Brain microvascular endothelial cell (primary cell): ENCODE measurements around the gene C5.

ENCODE experiments used
- DNase-seq: peaks from one replicate; pipeline ENCODE4 v3.0.0-alpha.2; 2020
- H3K27ac ChIP-seq: fragments of 250-450 bp; sonication (Bioruptor Pico); 2 replicates; pipeline ENCODE4 v1.5.1; 2020; ENCODE audit warnings: mild to moderate bottlenecking, moderate library complexity
- H3K27me3 ChIP-seq: fragments of 250-450 bp; sonication (Bioruptor Pico); replicated peaks from 2 replicates; pipeline ENCODE4 v1.5.1; 2020; ENCODE audit warnings: mild to moderate bottlenecking
- H3K36me3 ChIP-seq: fragments of 250-450 bp; sonication (Bioruptor Pico); replicated peaks from 2 replicates; pipeline ENCODE4 v1.5.1; 2020; ENCODE audit warnings: mild to moderate bottlenecking
- H3K4me3 ChIP-seq: 2 replicates; pipeline ENCODE4 v1.5.1; 2011; ENCODE audit warnings: low read depth, mild to moderate bottlenecking, control low read depth, low read length, moderate library complexity
- in situ Hi-C: cut with HindIII; loops from 2 replicates; pipeline ENCODE4 v1.10.0; 2017; ENCODE audit warnings: low sequenced_read_pairs, low pct_ligation_motif_present
- TF ChIP-seq, protein P1 (sequence below): IDR thresholded peaks from 2 replicates; pipeline ENCODE4 v1.5.1; 2011; ENCODE audit warnings: low read depth, mild to moderate bottlenecking, moderate library complexity, low read length, control low read depth, inconsistent platforms; ENCODE audit errors: missing control alignments

The C5 gene

DNA sequence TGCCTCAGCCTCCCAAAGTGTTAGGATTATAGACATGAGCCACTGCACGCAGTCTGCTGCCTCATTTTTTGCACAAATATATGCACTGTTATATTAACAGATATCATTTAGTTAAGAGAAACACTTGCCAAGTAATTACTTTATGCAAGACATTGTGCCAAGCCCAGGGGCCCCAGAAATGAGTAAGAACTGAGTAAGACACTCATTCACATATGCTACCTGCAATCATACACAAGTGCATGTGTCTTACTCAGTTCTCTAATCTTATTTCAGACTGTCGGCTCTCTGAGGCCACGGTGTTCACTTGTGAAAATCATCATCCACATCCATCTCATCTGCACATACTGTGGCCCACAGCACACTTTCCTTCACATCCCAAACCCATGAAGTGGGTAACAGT is 139.4 kb downstream of the C5 start:
- H3K27me3 ChIP-seq = no peaks in the 10 kb centered on the region
- no peak for DNase-seq
- H3K4me3 ChIP-seq = no peak overlapping the region
- TF ChIP-seq, protein P1, sequence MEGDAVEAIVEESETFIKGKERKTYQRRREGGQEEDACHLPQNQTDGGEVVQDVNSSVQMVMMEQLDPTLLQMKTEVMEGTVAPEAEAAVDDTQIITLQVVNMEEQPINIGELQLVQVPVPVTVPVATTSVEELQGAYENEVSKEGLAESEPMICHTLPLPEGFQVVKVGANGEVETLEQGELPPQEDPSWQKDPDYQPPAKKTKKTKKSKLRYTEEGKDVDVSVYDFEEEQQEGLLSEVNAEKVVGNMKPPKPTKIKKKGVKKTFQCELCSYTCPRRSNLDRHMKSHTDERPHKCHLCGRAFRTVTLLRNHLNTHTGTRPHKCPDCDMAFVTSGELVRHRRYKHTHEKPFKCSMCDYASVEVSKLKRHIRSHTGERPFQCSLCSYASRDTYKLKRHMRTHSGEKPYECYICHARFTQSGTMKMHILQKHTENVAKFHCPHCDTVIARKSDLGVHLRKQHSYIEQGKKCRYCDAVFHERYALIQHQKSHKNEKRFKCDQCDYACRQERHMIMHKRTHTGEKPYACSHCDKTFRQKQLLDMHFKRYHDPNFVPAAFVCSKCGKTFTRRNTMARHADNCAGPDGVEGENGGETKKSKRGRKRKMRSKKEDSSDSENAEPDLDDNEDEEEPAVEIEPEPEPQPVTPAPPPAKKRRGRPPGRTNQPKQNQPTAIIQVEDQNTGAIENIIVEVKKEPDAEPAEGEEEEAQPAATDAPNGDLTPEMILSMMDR = no peak
- H3K27ac ChIP-seq = no peak overlapping the region
- H3K36me3 ChIP-seq = no peaks in the 10 kb centered on the region
- in situ Hi-C loops = no loop called here

DNA sequence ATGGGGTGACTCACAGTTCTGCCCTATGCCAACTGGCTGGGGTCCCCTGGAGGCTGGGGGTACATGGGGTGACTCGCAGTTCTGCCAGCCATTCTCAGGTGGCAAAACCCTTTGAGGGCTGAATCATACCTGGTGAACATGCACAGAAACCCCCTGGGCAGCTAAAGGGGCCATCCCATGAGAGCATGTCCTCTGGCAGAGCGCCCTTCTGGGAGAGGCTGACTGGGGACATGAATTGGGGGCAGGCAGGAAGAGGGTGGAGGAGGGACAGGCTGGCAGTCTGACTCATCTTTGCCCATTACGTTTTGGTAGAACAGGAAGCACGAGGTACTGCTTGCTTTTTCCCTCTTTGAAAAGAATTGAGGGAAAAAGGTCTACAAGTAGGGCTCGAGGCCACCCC is 140.2 kb downstream of the C5 start:
- DNase-seq = no peak
- in situ Hi-C loops = no loop called here
- TF ChIP-seq, protein P1 = no peak
- H3K36me3 ChIP-seq = no peaks in the 10 kb centered on the region
- H3K27ac ChIP-seq = no peak overlapping the region
- no peaks in the 10 kb centered on the region for H3K27me3 ChIP-seq
- no peak overlapping the region for H3K4me3 ChIP-seq

DNA sequence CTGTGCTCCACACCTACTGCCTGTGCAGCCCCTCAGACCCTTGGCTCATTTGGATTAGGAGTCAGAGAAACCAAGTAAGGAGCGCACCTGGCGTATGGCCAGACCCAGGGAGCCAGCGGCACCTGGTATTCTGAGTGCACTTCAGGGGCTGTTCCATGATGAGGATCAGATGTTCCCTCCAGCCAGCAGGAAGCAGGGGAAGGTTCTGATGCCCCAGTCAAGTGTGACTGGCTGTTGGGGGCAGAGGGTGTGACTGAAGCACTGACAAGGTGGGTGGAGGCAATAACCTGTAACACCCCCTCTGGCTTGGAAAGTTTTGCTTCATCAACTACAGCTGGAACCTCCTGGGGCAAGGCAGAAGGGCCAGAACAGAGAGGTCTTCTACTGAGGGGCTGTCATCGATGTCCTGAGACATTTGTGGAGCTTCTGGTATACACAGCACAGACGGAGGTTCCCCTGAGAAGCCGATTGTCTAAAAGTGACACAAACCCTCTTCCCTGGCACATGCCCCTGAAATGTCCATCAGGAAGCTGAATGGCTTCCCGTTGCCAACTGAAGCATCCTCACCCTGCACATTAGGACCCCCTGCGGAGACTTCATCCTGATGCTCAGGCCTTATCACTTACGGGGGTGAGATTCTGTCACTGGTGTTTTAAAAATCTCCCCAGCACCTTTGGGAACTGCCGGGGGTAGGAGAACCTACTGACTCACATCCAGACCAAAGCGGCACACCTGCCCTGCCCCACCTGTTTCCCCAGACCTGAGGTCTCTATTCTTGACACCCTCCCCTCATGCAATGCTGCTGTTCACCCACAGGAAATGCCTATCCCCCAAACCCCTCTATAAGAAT is 144.5 kb downstream of the C5 start:
- Histone ChIP-seq H3K4me3 (no peak overlapping the region), H3K36me3 (no peaks in the 10 kb centered on the region), H3K27me3 (no peaks in the 10 kb centered on the region), H3K27ac (no peak overlapping the region)
- TF ChIP-seq, protein P1 = no peak
- DNase-seq = no peak
- in situ Hi-C loops = no loop called here

DNA sequence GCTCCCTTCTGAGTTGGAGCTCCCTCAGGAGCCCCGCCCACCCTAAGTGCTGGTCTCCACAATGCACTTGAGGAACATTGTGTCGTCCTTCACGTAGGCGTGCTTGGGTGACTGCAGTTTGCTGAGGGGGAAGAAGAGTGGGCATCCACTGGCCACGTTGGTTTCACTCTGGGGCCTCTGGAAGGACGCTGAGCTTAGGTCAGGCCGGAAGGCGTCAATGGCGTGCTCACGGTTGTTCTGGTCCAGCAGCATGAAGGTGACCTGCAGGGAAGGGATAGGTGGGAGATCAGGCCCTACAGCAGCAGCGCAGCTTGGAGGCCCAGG is 145.1 kb downstream of the C5 start:
- DNase-seq = no peak
- H3K4me3 ChIP-seq = no peak overlapping the region
- in situ Hi-C loops = no loop called here
- H3K36me3 ChIP-seq = no peaks in the 10 kb centered on the region
- TF ChIP-seq, protein P1 = no peak
- H3K27ac ChIP-seq = no peak overlapping the region
- H3K27me3 ChIP-seq = no peaks in the 10 kb centered on the region

DNA sequence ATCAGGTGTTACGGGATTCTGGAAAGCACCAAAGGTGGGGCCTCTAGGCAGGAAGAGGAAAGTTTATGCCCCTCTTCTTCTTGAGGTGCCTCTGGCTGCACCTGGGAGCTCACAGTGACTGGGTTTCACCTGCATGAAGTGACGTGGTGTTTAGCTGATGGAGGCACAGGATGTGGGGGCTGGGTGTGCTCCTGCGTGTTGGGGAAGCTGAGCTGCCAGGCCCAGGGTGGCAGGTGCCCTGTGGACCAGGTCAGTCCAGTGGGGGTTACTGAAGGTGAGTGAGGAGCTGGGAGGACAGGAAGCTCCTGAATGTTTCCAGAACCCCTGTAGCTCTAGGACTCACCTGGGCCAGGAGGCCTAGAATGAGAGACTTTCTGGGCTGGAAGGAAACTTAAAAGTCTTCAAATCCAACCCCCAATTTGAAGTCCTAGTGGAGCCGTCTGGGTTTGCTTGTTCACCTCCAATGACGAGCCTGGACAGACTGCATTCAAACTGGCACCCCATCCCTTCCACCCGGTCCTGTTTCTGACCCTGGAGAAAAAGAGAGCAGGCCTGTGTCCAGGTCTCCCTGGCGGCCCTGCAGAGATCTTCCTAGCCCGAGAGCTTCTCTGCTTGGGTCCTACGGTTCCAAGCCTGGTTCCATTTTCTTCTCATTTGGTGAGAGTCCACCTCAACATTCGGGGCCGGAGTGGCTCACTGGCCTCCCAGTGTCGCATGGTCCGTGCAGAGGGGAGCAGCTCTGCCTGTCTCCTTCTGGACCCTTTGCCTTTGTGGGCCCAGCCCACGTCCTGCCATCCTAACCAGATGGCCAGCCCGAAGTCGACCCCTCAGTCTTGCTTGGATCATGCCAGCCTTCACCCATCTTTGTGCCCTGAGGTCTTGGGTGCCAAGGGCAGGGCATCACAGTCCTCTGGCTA is 145.8 kb downstream of the C5 start:
- Histone ChIP-seq H3K36me3 (no peaks in the 10 kb centered on the region), H3K27ac (no peak overlapping the region), H3K27me3 (no peaks in the 10 kb centered on the region), H3K4me3 (no peak overlapping the region)
- in situ Hi-C loops = no loop called here
- TF ChIP-seq, protein P1 = no peak
- no peak for DNase-seq
